Pancreas (tissue), 10 donors: ENCODE data around the gene UNC119. TPM values are rescaled to one million over a fixed set of nuclear protein-coding genes. Genes with fewer than 3 reads are reported as not detected.
A peak's percentile ranks its signal among the peaks of the same experiment; 100 is the strongest.

ENCODE experiments used
- ATAC-seq, 4 donors: fragments of 200-7000 bp; cut with Tn5 transposase; one replicate each; pipeline versions ENCODE4 v1.8.0 to v1.9.1; 2020; ENCODE audit warnings: mild to moderate bottlenecking in 4 of 4, moderate library complexity in 4 of 4
- DNase-seq, 6 donors: peaks; one replicate each; pipeline ENCODE4 v3.0.0-alpha.2; 2020
- FAIRE-seq: peaks from 2 replicates; lab custom pipeline; 2012; peaks lifted over from hg19 to GRCh38; lab: Jason Lieb, UNC
- H3K27ac ChIP-seq, 4 donors: fragments of 200-600 bp; sonication (generic); 1 replicate in 3 of 4; 2 replicates in 1 of 4; pipeline versions ENCODE4 v1.5.0 to v1.8.0; 2020
- H3K27me3 ChIP-seq, 4 donors: fragments of 200-600 bp; one replicate each; pipeline ENCODE4 v1.8.0; 2021
- H3K36me3 ChIP-seq, 3 donors: fragments of 200-600 bp; sonication (generic) in 1 of 3; one replicate each; pipeline versions ENCODE4 v1.5.0 to v1.8.0; 2020 to 2021
- H3K4me1 ChIP-seq, 3 donors: fragments of 200-600 bp; one replicate each; pipeline ENCODE4 v1.8.0; 2021
- H3K4me3 ChIP-seq, 4 donors: fragments of 200-600 bp; sonication (generic) in 2 of 4; one replicate each; pipeline versions ENCODE4 v1.5.0 to v1.8.0; 2020 to 2021
- H3K9me3 ChIP-seq, 4 donors: fragments of 200-600 bp; one replicate each; pipeline ENCODE4 v1.8.0; 2021
- CTCF ChIP-seq, 4 donors: fragments of 200-600 bp; sonication (generic) in 3 of 4; IDR thresholded peaks; one replicate each; pipeline versions ENCODE4 v1.5.0 to v1.8.0; 2021; ENCODE audit warnings: antibody characterized with exemption in 4 of 4
- WGBS, 2 donors: extraction: QIAGEN DNeasy Blood & Tissue Kit; methylation state at CpG; one replicate each; pipeline ENCODE4 v1.1.7; 2013; 5-methylcytosine and 5-hydroxymethylcytosine counted together
- intact Hi-C, 3 donors: fragments of 100-400 bp; cut with DNase I; formaldehyde crosslinking; loops; one replicate each; pipeline versions ENCODE4 v1.11.1 to v1.14.2; 2022
- polyA plus RNA-seq, 2 donors: library from polyadenylated mRNA; stranded (reverse); fragments of 200-250 nt; gene quantifications; one replicate each; pipeline ENCODE4 v1.2.3, GENCODE V29; 2013
- total RNA-seq, 6 donors: library from RNA; stranded (reverse); fragmentation: NEBNext Ultra II Directional in 4 of 6; extraction: Animal tissue kit (Norgen Biotek cat#: 25700) in 4 of 6; gene quantifications; one replicate each; pipeline versions ENCODE4 v1.2.1 to v1.2.4, GENCODE V29; 2021 to 2023
- donor health status: healthy with polysubstance abuse.
- donor health status: DM: no; HTN: no; CAD: no; lungs with moderate emphysema.
- donor health status: DM: no; HTN: no; CAD: no.
- donor health status: control.
- donor health status: control.
- donor health status: Bipolar disorder and iron deficiency.
- donor health status: DM: yes; HTN: yes; CAD: no.
- donor health status: DM: no; HTN: no; CAD: no.
- donor health status: DM: no; HTN: no; CAD: no.
- donor health status: DM: yes; HTN: yes; CAD: no.

The UNC119 gene
- total and polyA plus RNA-seq, 8 donors, result 9.3 to 31.1 (median 12.2) TPM

DNA sequence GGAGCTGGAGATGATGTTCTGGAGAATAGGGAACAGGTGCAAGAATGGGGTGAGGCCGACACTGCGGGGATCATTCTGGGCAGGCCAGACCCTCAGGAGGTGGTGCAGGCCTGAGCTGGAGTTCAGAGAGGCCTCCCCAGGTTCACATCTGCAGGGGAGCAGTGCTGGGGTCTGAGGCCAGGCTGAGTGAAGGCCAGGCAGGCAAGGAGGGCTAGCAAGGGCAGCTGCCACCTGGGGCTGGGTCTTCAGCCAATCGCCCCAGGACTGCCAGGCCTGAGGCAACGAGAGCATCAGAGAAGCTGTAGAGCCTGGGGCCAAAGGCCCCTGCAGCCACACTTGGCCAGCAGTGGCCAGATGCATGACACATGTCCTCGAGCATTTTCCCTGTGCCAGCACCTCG is 31.7 kb downstream of the UNC119 start:
- intact Hi-C loops, result no loop called here
- FAIRE-seq, result no peak
- H3K9me3 ChIP-seq, result no peaks in the 10 kb centered on the region
- no peak overlapping the region for H3K27ac ChIP-seq
- no peak for TF ChIP-seq CTCF (IDR thresholded peaks at IDR 0.05)
- no peaks in the 10 kb centered on the region for H3K27me3 ChIP-seq
- no peak overlapping the region for H3K4me3 ChIP-seq
- H3K36me3 ChIP-seq, result no peaks in the 10 kb centered on the region
- peak in 1 of 6 donors; percentile 35 for DNase-seq
- H3K4me1 ChIP-seq, result peaks cover 0 to 8% (median 2%) of the 10 kb centered on the region in 3 donors
- no peak for ATAC-seq
- 72 to 78% methylated on average over 6 of the region's 6 CpGs for WGBS, 2 donors

- intact Hi-C loops, result no loop called here
- no peaks in the 10 kb centered on the region for H3K9me3 ChIP-seq
- H3K4me1 ChIP-seq, result no peaks in the 10 kb centered on the region
- no peak overlapping the region for H3K27ac ChIP-seq
- FAIRE-seq (no peak), DNase-seq (no peak), ATAC-seq (no peak)
- H3K27me3 ChIP-seq, result no peaks in the 10 kb centered on the region
- 76 to 82% methylated on average over 5 of the region's 5 CpGs for WGBS, 2 donors
- H3K36me3 ChIP-seq, result no peaks in the 10 kb centered on the region
- no peak for TF ChIP-seq CTCF (IDR thresholded peaks at IDR 0.05)
- no peak overlapping the region for H3K4me3 ChIP-seq
These were observed 33.2 kb downstream of the UNC119 start for GRCh38 chr17:28519236-28519635.

DNA sequence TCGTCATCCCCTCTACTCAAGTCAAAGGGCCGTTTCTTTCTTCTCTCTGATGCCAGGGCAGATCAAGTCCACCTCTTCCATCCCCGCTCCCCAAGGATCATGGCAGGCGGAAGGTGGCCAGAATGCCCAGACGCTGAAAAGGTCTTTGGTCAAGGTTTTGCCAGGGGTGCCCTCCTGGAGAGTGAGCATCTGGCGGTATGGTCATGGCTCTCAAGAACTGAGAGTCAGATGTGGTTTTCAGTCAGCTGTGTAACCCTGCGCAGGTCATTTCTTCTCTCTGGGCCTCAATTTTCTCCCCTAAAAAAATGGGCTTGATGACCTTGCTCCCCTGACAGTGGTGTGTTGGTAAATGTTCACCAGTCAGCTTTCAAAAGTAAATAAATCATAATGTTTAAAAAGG is 33.8 kb downstream of the UNC119 start:
- Histone ChIP-seq H3K27ac (no peak overlapping the region), H3K27me3 (no peaks in the 10 kb centered on the region), H3K9me3 (no peaks in the 10 kb centered on the region), H3K4me3 (no peak overlapping the region), H3K4me1 (no peaks in the 10 kb centered on the region), H3K36me3 (no peaks in the 10 kb centered on the region)
- peak in 1 of 6 donors; percentile 6 for DNase-seq
- no peak for FAIRE-seq
- TF ChIP-seq CTCF (IDR thresholded peaks at IDR 0.05), result no peak
- no peak for ATAC-seq
- intact Hi-C loops, result no loop called here
- 65 to 67% methylated on average over 7 of the region's 7 CpGs for WGBS, 2 donors

- no peak overlapping the region for H3K27ac ChIP-seq
- no peaks in the 10 kb centered on the region for H3K36me3 ChIP-seq
- ATAC-seq (no peak), FAIRE-seq (no peak), DNase-seq (peak in 1 of 6 donors; percentile 13)
- intact Hi-C loops, result no loop called here
- no peak overlapping the region for H3K4me3 ChIP-seq
- 56% methylated on average over 6 of the region's 6 CpGs for WGBS, 2 donors
- no peaks in the 10 kb centered on the region for H3K4me1 ChIP-seq
- no peaks in the 10 kb centered on the region for H3K27me3 ChIP-seq
- no peaks in the 10 kb centered on the region for H3K9me3 ChIP-seq
- no peak for TF ChIP-seq CTCF (IDR thresholded peaks at IDR 0.05)
These were observed 34.3 kb downstream of the UNC119 start for GRCh38 chr17:28518132-28518531.

GRCh38 chr17:28515518-28515917 is 36.9 kb downstream of the UNC119 start:
- Histone ChIP-seq H3K4me1 (no peaks in the 10 kb centered on the region), H3K4me3 (no peak overlapping the region), H3K36me3 (no peaks in the 10 kb centered on the region), H3K27ac (no peak overlapping the region), H3K27me3 (no peaks in the 10 kb centered on the region), H3K9me3 (no peaks in the 10 kb centered on the region)
- DNase-seq, result no peak
- intact Hi-C loops, result no loop called here
- TF ChIP-seq CTCF (IDR thresholded peaks at IDR 0.05), result no peak
- WGBS, 2 donors, result 95 to 100% methylated on average over 1 of the region's 1 CpG
- ATAC-seq, result no peak
- no peak for FAIRE-seq
